HEK293 (cell line): Measurements from ENCODE around the gene PPM1J.

ENCODE experiments used
- CTCF ChIA-PET: fragments of 350-600 bp; formaldehyde crosslinking; extraction: SDS; loops from one replicate; lab custom pipeline; 2021; ENCODE audit warnings: antibody characterized with exemption; lab: Yijun Ruan, JAX
- POLR2A ChIA-PET: fragments of 300-600 bp; formaldehyde crosslinking; extraction: SDS; loops from one replicate; lab custom pipeline; 2020; ENCODE audit warnings: antibody characterized with exemption, inconsistent platforms; lab: Yijun Ruan, JAX
- H3K27ac ChIP-seq: fragments of 200-500 bp; sonication (Bioruptor generic); 2 replicates; pipeline ENCODE4 v1.5.1; 2014; ENCODE audit warnings: low read depth, low read length, control low read depth, inconsistent platforms; ENCODE audit errors: extremely low read depth
- H3K36me3 ChIP-seq, 2 experiments: fragments of 200-500 bp in 1 of 2; sonication (Bioruptor generic) in 1 of 2; 1 replicate in 1 of 2; 2 replicates in 1 of 2; pipeline ENCODE4 v1.5.1; 2014 to 2017; ENCODE audit warnings: inconsistent platforms in 2 of 2, low read length in 2 of 2; ENCODE audit not compliant: control insufficient read depth in 2 of 2, insufficient read depth in 1 of 2
- H3K4me1 ChIP-seq: fragments of 200-500 bp; sonication (Bioruptor generic); 2 replicates; pipeline ENCODE4 v1.5.1; 2014; ENCODE audit warnings: mild to moderate bottlenecking, low read length, inconsistent platforms; ENCODE audit not compliant: control insufficient read depth, insufficient read depth
- H3K4me3 ChIP-seq: 2 replicates; pipeline ENCODE4 v1.5.1; 2011; ENCODE audit warnings: low read depth, mild to moderate bottlenecking, control low read depth, low read length, moderate library complexity
- H3K9me3 ChIP-seq: fragments of 200-500 bp; sonication (Bioruptor generic); 2 replicates; pipeline ENCODE4 v1.5.1; 2014; ENCODE audit warnings: low read depth, low read length, inconsistent platforms; ENCODE audit not compliant: control insufficient read depth, insufficient read depth
- BCL11B ChIP-seq: fragments of 450-650 bp; formaldehyde crosslinking; IDR thresholded peaks from 2 replicates; pipeline ENCODE4 v1.5.1; 2016; ENCODE audit warnings: low read depth, missing biosample characterization, missing genetic modification characterization
- IKZF3 ChIP-seq: fragments of 450-650 bp; IDR thresholded peaks from 2 replicates; pipeline ENCODE4 v1.5.0; 2018; ENCODE audit warnings: missing biosample characterization, mild to moderate bottlenecking, missing genetic modification characterization, moderate library complexity
- ZFP69B ChIP-seq: fragments of 450-650 bp; formaldehyde crosslinking; IDR thresholded peaks from 2 replicates; pipeline ENCODE4 v1.5.1; 2016; ENCODE audit warnings: missing biosample characterization, missing genetic modification characterization
- ZNF10 ChIP-seq: fragments of 450-650 bp; formaldehyde crosslinking; IDR thresholded peaks from 2 replicates; pipeline ENCODE4 v1.5.1; 2017; ENCODE audit warnings: missing biosample characterization, missing genetic modification characterization
- ZNF155 ChIP-seq: fragments of 450-650 bp; formaldehyde crosslinking; IDR thresholded peaks from 2 replicates; pipeline ENCODE4 v1.5.1; 2016; ENCODE audit warnings: missing biosample characterization, missing genetic modification characterization
- ZNF184 ChIP-seq: fragments of 450-650 bp; IDR thresholded peaks from 2 replicates; pipeline ENCODE4 v1.5.1; 2018; ENCODE audit warnings: missing biosample characterization, mild to moderate bottlenecking, missing genetic modification characterization
- ZNF202 ChIP-seq: fragments of 450-650 bp; formaldehyde crosslinking; IDR thresholded peaks from 2 replicates; pipeline ENCODE4 v1.5.1; 2016; ENCODE audit warnings: missing biosample characterization, missing genetic modification characterization, borderline replicate concordance
- ZNF221 ChIP-seq: fragments of 450-650 bp; formaldehyde crosslinking; IDR thresholded peaks from 2 replicates; pipeline ENCODE4 v1.5.1; 2017; ENCODE audit warnings: missing biosample characterization, missing genetic modification characterization, borderline replicate concordance
- ZNF223 ChIP-seq: fragments of 450-650 bp; formaldehyde crosslinking; IDR thresholded peaks from 2 replicates; pipeline ENCODE4 v1.5.1; 2016; ENCODE audit warnings: missing biosample characterization, missing genetic modification characterization
- ZNF302 ChIP-seq: fragments of 450-650 bp; formaldehyde crosslinking; IDR thresholded peaks from 2 replicates; pipeline ENCODE4 v1.5.1; 2016; ENCODE audit warnings: missing biosample characterization, missing genetic modification characterization, low read depth
- ZNF610 ChIP-seq: fragments of 450-650 bp; formaldehyde crosslinking; IDR thresholded peaks from 2 replicates; pipeline ENCODE4 v1.5.1; 2016; ENCODE audit warnings: missing biosample characterization, missing genetic modification characterization, borderline replicate concordance
- ZNF624 ChIP-seq: fragments of 450-650 bp; formaldehyde crosslinking; IDR thresholded peaks from 2 replicates; pipeline ENCODE4 v1.5.1; 2017; ENCODE audit warnings: missing biosample characterization, missing genetic modification characterization
- ZNF626 ChIP-seq: fragments of 450-650 bp; sonication (Bioruptor Pico); formaldehyde crosslinking; IDR thresholded peaks from 2 replicates; pipeline ENCODE4 v1.5.1; 2018; ENCODE audit warnings: missing biosample characterization, missing genetic modification characterization, inconsistent platforms
- ZNF792 ChIP-seq: fragments of 450-650 bp; formaldehyde crosslinking; IDR thresholded peaks from 2 replicates; pipeline ENCODE4 v1.5.1; 2016; ENCODE audit warnings: missing biosample characterization, missing genetic modification characterization
- ZSCAN30 ChIP-seq: fragments of 450-650 bp; IDR thresholded peaks from 2 replicates; pipeline ENCODE4 v1.5.1; 2018; ENCODE audit warnings: missing biosample characterization, mild to moderate bottlenecking, missing genetic modification characterization, moderate library complexity
- TF ChIP-seq, protein P1 (sequence below): fragments of 450-650 bp; formaldehyde crosslinking; IDR thresholded peaks from 2 replicates; pipeline ENCODE4 v1.5.1; 2017; ENCODE audit warnings: missing biosample characterization, missing genetic modification characterization
- TF ChIP-seq, protein P2 (sequence below): fragments of 450-650 bp; formaldehyde crosslinking; IDR thresholded peaks from 2 replicates; pipeline ENCODE4 v1.5.1; 2016; ENCODE audit warnings: missing biosample characterization, missing genetic modification characterization
- TF ChIP-seq, protein P3 (sequence below): fragments of 450-650 bp; formaldehyde crosslinking; IDR thresholded peaks from 2 replicates; pipeline ENCODE4 v1.5.1; 2017; ENCODE audit warnings: missing biosample characterization, mild to moderate bottlenecking, missing genetic modification characterization, moderate library complexity
- TF ChIP-seq, protein P4 (sequence below): fragments of 450-650 bp; formaldehyde crosslinking; IDR thresholded peaks from 2 replicates; pipeline ENCODE4 v1.5.1; 2016; ENCODE audit warnings: missing biosample characterization, missing genetic modification characterization
- TF ChIP-seq, protein P5 (sequence below): fragments of 450-650 bp; formaldehyde crosslinking; IDR thresholded peaks from 2 replicates; pipeline ENCODE4 v1.5.1; 2016; ENCODE audit warnings: missing biosample characterization, missing genetic modification characterization
- TF ChIP-seq, protein P6 (sequence below): fragments of 450-650 bp; formaldehyde crosslinking; IDR thresholded peaks from 2 replicates; pipeline ENCODE4 v1.5.1; 2016; ENCODE audit warnings: missing biosample characterization, missing genetic modification characterization
- TF ChIP-seq, protein P7 (sequence below): fragments of 450-650 bp; formaldehyde crosslinking; IDR thresholded peaks from 2 replicates; pipeline ENCODE4; 2016; ENCODE audit warnings: missing biosample characterization, missing genetic modification characterization

Gene PPM1J

DNA sequence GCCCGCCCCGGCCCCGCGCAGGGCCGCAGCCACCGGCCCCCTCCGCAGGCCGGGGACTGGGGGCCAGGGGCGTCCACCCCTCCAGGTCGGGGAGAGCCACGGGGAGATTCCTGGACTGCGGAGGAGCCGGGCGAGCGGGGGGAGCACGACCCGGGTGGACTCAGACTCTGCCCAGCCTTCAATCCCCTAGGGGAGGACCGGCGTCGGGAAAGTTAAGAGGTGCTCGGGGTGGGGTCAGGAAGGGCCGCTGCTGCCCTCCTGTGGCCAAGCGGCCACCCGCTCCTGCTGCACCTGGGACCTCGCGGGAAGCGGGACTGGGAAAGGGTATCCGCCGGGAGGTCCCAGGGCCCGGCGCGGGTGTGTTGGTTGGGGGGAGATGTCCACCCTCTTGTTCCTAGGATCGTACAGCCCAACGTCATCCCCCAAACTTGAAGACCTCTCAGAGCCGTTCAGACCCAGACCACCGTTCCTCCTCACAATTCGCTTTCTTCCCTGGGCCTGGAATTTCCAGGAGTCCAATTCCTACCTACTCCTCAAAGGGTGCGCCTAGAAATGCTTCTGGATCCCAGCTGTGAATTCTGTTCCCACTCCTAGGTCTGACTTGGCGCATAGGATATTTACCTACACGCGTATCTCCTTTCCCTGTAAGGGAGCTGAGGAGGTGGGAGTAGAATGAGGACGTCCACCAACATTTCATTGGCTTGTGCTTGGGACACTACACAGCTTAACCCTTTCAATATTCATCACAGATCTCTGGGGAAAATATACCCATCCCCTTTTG, 7.7 kb downstream of the PPM1J start (continued):
- TF ChIP-seq ZNF10 (tag by site-specific recombination) (0 out of 2 replicates have a peak, but pooled peaks have one; percentile 12), ZNF626 (tag by site-specific recombination) (no peak), ZNF202 (tag by site-specific recombination) (no peak), ZNF624 (tag by site-specific recombination) (no peak), BCL11B (tag by site-specific recombination) (peak; percentile 76), ZNF155 (no peak), ZNF223 (tag by site-specific recombination) (no peak)
- TF ChIP-seq, protein P1, sequence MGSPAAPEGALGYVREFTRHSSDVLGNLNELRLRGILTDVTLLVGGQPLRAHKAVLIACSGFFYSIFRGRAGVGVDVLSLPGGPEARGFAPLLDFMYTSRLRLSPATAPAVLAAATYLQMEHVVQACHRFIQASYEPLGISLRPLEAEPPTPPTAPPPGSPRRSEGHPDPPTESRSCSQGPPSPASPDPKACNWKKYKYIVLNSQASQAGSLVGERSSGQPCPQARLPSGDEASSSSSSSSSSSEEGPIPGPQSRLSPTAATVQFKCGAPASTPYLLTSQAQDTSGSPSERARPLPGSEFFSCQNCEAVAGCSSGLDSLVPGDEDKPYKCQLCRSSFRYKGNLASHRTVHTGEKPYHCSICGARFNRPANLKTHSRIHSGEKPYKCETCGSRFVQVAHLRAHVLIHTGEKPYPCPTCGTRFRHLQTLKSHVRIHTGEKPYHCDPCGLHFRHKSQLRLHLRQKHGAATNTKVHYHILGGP (tag by site-specific recombination), result peak; percentile 3; the same call in 1 of the 2 replicates
- TF ChIP-seq, protein P2, sequence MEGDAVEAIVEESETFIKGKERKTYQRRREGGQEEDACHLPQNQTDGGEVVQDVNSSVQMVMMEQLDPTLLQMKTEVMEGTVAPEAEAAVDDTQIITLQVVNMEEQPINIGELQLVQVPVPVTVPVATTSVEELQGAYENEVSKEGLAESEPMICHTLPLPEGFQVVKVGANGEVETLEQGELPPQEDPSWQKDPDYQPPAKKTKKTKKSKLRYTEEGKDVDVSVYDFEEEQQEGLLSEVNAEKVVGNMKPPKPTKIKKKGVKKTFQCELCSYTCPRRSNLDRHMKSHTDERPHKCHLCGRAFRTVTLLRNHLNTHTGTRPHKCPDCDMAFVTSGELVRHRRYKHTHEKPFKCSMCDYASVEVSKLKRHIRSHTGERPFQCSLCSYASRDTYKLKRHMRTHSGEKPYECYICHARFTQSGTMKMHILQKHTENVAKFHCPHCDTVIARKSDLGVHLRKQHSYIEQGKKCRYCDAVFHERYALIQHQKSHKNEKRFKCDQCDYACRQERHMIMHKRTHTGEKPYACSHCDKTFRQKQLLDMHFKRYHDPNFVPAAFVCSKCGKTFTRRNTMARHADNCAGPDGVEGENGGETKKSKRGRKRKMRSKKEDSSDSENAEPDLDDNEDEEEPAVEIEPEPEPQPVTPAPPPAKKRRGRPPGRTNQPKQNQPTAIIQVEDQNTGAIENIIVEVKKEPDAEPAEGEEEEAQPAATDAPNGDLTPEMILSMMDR, result peak; percentile 97
- TF ChIP-seq, protein P3, sequence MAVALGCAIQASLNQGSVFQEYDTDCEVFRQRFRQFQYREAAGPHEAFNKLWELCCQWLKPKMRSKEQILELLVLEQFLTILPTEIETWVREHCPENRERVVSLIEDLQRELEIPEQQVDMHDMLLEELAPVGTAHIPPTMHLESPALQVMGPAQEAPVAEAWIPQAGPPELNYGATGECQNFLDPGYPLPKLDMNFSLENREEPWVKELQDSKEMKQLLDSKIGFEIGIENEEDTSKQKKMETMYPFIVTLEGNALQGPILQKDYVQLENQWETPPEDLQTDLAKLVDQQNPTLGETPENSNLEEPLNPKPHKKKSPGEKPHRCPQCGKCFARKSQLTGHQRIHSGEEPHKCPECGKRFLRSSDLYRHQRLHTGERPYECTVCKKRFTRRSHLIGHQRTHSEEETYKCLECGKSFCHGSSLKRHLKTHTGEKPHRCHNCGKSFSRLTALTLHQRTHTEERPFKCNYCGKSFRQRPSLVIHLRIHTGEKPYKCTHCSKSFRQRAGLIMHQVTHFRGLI, result no peak; the same call in 1 of the 2 replicates
- TF ChIP-seq, protein P4, sequence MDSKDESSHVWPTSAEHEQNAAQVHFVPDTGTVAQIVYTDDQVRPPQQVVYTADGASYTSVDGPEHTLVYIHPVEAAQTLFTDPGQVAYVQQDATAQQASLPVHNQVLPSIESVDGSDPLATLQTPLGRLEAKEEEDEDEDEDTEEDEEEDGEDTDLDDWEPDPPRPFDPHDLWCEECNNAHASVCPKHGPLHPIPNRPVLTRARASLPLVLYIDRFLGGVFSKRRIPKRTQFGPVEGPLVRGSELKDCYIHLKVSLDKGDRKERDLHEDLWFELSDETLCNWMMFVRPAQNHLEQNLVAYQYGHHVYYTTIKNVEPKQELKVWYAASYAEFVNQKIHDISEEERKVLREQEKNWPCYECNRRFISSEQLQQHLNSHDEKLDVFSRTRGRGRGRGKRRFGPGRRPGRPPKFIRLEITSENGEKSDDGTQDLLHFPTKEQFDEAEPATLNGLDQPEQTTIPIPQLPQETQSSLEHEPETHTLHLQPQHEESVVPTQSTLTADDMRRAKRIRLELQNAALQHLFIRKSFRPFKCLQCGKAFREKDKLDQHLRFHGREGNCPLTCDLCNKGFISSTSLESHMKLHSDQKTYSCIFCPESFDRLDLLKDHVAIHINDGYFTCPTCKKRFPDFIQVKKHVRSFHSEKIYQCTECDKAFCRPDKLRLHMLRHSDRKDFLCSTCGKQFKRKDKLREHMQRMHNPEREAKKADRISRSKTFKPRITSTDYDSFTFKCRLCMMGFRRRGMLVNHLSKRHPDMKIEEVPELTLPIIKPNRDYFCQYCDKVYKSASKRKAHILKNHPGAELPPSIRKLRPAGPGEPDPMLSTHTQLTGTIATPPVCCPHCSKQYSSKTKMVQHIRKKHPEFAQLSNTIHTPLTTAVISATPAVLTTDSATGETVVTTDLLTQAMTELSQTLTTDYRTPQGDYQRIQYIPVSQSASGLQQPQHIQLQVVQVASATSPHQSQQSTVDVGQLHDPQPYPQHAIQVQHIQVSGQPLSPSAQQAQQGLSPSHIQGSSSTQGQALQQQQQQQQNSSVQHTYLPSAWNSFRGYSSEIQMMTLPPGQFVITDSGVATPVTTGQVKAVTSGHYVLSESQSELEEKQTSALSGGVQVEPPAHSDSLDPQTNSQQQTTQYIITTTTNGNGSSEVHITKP (tag by site-specific recombination), result peak; percentile 96

DNA sequence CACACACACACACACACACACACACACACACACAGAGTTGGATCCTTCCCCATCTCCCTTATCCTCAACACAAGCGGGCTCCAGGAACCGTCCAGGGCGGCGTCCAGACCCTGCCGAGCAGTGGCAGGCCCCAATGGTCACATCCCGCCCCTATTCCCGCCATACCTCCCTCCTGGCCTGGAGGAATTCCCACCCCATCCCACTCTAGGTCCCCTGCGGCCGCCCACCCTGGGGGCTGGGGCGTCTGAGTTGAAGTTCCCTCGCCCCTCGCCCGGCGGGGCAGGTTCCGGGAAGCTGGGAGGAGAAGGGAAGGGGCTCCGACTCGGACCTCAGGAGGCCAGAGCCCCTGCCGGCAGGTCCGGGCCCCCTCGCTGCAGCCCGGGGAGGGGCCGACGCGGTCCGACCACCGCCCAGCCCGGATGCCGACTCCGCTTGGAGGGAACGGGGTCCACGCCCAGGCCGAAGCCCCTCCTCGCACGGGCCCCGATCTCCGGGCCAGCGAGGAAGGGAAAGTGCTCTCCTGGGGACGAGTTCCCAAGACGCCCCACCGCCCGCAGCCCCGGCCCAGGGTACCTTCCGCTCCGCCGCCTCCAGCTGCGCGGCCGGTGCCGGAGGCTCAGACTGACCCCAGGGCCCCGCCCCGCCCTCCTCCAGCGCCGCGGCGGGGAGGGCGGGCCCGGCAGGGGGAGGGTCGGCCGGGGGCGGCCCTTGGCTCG, 8.5 kb downstream of the PPM1J start, which contains the start of gene RHOC:
TSS of gene RHOC (minus strand) at position 623 of the 716 bp plus-strand sequence. CDS start 3,328 bp downstream, outside the sequence.
- H3K4me3 ChIP-seq, result peak within 1 kb of the TSS; percentile 80
- H3K27ac ChIP-seq, result peak within 1 kb of the TSS; percentile 79
- H3K36me3 ChIP-seq, result peaks cover 0 to 31% of the 10 kb centered on the region in 2 experiments; a peak in 1 of 3 replicates
- peaks cover 5% of the 10 kb centered on the region for H3K4me1 ChIP-seq
- POLR2A ChIA-PET, result interaction anchor here (1.0 to 2.1 kb wide), 3 partner anchors 32 to 315 kb away, joined by 3 to 8 read pairs (median 7); partner anchors contain the start of genes CAPZA1, MOV10 and ST7L
- CTCF ChIA-PET, result interaction anchor here (1.9 to 2.1 kb wide), 2 partner anchors 311 to 348 kb away, joined by 9 read pairs; partner anchors contain the start of gene CTTNBP2NL
- H3K9me3 ChIP-seq, result no peaks in the 10 kb centered on the region
- TF ChIP-seq, protein P5, sequence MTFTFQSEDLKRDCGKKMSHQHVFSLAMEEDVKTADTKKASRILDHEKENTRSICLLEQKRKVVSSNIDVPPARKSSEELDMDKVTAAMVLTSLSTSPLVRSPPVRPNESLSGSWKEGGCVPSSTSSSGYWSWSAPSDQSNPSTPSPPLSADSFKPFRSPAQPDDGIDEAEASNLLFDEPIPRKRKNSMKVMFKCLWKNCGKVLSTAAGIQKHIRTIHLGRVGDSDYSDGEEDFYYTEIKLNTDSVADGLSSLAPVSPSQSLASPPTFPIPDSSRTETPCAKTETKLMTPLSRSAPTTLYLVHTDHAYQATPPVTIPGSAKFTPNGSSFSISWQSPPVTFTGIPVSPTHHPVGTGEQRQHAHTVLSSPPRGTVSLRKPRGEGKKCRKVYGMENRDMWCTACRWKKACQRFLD, result no peak
- TF ChIP-seq ZNF792 (tag by site-specific recombination), result no peak
- TF ChIP-seq, protein P6, sequence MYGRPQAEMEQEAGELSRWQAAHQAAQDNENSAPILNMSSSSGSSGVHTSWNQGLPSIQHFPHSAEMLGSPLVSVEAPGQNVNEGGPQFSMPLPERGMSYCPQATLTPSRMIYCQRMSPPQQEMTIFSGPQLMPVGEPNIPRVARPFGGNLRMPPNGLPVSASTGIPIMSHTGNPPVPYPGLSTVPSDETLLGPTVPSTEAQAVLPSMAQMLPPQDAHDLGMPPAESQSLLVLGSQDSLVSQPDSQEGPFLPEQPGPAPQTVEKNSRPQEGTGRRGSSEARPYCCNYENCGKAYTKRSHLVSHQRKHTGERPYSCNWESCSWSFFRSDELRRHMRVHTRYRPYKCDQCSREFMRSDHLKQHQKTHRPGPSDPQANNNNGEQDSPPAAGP (tag by site-specific recombination), result 0 out of 2 replicates have a peak, but pooled peaks have one; percentile 16
- TF ChIP-seq ZSCAN30, result no peak
- no peak for TF ChIP-seq ZNF221 (tag by site-specific recombination)
- TF ChIP-seq ZNF610 (tag by site-specific recombination), result no peak
- TF ChIP-seq ZFP69B (tag by site-specific recombination), result 0 out of 2 replicates have a peak, but pooled peaks have one; percentile 27
- TF ChIP-seq, protein P7, sequence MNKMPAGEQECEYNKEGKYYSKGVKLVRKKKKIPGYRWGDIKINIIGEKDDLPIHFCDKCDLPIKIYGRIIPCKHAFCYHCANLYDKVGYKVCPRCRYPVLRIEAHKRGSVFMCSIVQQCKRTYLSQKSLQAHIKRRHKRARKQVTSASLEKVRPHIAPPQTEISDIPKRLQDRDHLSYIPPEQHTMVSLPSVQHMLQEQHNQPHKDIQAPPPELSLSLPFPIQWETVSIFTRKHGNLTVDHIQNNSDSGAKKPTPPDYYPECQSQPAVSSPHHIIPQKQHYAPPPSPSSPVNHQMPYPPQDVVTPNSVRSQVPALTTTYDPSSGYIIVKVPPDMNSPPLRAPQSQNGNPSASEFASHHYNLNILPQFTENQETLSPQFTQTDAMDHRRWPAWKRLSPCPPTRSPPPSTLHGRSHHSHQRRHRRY (tag by site-specific recombination), result 0 out of 2 replicates have a peak, but pooled peaks have one; percentile 31
- TF ChIP-seq ZNF302 (tag by site-specific recombination), result no peak
- TF ChIP-seq IKZF3 (tag by site-specific recombination), result no peak; the same call in none of the 2 replicates
- TF ChIP-seq ZNF184 (tag by site-specific recombination), result no peak
